Type B pancreatic cell (in vitro differentiated cells): ENCODE data around the gene TFIP11. TPM values are rescaled to one million over a fixed set of nuclear protein-coding genes. Genes with fewer than 3 reads are reported as not detected.

Experiments used
- DNase-seq: peaks from one replicate; pipeline ENCODE4 v3.0.0; 2021; ENCODE audit warnings: mixed read lengths; ENCODE audit not compliant: unreplicated experiment; ENCODE audit errors: extremely low spot score
- H3K27ac Mint-ChIP-seq: 2 replicates; pipeline ENCODE4 v1.8.0; 2021; ENCODE audit warnings: mild to moderate bottlenecking, mixed read lengths
- H3K27me3 Mint-ChIP-seq: 2 replicates; pipeline ENCODE4 v1.8.0; 2021; ENCODE audit warnings: mixed read lengths
- H3K36me3 Mint-ChIP-seq: 2 replicates; pipeline ENCODE4 v1.8.0; 2021; ENCODE audit warnings: mixed read lengths
- H3K4me1 Mint-ChIP-seq: one replicate; pipeline ENCODE4 v1.8.0; 2021; ENCODE audit warnings: mixed read lengths; ENCODE audit not compliant: unreplicated experiment
- H3K4me3 Mint-ChIP-seq: 2 replicates; pipeline ENCODE4 v1.8.0; 2021; ENCODE audit warnings: mild to moderate bottlenecking, mixed read lengths
- H3K9me3 Mint-ChIP-seq: 2 replicates; pipeline ENCODE4 v1.8.0; 2021; ENCODE audit warnings: mixed read lengths
- total RNA-seq: library from RNA; stranded (reverse); gene quantifications from 2 replicates; pipeline ENCODE4 v1.2.1, GENCODE V29; 2021; ENCODE audit warnings: low replicate concordance
- TF ChIP-seq, protein P1 (sequence below): fragments of 200-600 bp; sonication (generic); conservative IDR thresholded peaks from 2 replicates; pipeline ENCODE4 v1.5.0; 2021; ENCODE audit warnings: antibody characterized with exemption, mild to moderate bottlenecking

TFIP11 gene
- total RNA-seq, 1 donor from 2014 or later, result 32.7 TPM

DNA sequence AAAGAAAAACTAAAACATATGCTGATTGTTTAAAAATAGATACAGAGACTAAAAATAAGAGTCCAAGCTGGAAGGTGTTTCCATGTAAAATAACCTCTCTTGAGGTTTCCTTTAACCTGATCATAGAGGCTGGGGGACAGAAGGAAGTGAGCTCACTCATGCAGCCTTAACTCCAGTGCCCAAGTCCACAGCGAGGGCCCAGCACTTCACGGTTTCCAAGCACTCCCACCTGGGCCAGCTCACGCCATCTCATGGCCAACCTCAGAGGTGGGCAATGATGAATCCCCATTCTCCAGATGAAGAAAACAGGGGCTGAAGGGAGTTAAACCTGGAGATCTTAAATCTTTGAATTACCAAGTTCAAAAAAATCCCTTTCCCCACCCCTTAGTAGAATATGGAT lies 14.9 kb upstream of the TFIP11 start:
- Mint-ChIP-seq H3K4me1 (no peaks in the 10 kb centered on the region), H3K27me3 (no peaks in the 10 kb centered on the region)

DNA sequence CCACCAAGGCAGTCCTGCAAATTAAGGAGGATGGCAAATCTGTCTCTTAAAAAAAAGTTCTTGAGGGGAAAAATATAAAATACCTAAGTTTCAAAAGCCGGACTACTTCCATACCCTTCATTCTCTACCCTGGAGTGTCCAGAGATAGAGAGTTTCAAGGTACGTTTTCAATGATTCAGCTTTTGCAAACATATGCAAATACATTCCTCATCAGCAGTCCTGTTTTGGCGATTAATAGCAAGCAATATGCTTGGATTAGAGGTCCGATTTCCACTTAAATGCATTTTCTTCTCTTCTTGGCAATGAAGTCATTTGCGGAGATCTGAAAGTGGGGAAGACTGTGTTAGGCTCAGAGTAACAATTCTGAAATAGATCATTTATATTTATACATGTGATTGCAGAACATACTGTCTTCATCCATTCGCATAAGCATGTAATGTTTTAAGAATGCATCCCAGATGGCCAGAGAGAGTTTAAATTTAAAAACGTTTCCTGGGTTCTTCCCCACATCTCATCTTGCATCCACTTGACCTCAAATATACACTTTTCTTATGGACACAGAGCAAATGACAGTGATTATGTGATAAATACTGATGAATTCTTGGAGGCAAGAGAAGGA lies 13.8 kb upstream of the TFIP11 start:
- DNase-seq, result no peak
- TF ChIP-seq, protein P1, sequence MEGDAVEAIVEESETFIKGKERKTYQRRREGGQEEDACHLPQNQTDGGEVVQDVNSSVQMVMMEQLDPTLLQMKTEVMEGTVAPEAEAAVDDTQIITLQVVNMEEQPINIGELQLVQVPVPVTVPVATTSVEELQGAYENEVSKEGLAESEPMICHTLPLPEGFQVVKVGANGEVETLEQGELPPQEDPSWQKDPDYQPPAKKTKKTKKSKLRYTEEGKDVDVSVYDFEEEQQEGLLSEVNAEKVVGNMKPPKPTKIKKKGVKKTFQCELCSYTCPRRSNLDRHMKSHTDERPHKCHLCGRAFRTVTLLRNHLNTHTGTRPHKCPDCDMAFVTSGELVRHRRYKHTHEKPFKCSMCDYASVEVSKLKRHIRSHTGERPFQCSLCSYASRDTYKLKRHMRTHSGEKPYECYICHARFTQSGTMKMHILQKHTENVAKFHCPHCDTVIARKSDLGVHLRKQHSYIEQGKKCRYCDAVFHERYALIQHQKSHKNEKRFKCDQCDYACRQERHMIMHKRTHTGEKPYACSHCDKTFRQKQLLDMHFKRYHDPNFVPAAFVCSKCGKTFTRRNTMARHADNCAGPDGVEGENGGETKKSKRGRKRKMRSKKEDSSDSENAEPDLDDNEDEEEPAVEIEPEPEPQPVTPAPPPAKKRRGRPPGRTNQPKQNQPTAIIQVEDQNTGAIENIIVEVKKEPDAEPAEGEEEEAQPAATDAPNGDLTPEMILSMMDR, result no peak
- Mint-ChIP-seq H3K27ac (no peak overlapping the region), H3K9me3 (no peaks in the 10 kb centered on the region), H3K27me3 (no peaks in the 10 kb centered on the region), H3K4me1 (no peaks in the 10 kb centered on the region), H3K36me3 (no peaks in the 10 kb centered on the region), H3K4me3 (no peak overlapping the region)

More for the DNA sequence above, 14.9 kb upstream of the TFIP11 start:
- no peak for DNase-seq
- H3K36me3 Mint-ChIP-seq, result no peaks in the 10 kb centered on the region
- TF ChIP-seq, protein P1, result no peak
- no peak overlapping the region for H3K27ac Mint-ChIP-seq
- H3K4me3 Mint-ChIP-seq, result no peak overlapping the region
- no peaks in the 10 kb centered on the region for H3K9me3 Mint-ChIP-seq

DNA sequence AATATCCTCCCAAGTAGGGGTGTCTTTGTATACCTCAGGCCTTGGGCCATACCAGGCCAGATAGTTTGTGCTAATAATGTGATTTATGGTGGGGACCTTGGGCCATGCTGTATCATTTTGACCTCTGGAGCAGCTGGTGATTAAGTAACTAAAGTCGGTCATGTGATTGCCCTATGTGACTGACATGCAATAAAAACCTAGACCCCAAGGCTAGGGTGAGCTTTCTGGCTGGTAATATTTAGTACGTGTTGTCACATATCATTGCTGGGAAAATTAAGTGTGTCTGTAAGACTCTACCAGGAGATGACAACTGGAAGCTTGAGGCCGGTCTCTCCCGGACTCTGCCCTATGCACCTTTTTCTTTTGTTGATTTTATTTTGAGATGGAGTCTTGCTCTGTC lies 12.6 kb upstream of the TFIP11 start:
- no peaks in the 10 kb centered on the region for H3K4me1 Mint-ChIP-seq
- TF ChIP-seq, protein P1, result no peak
- no peaks in the 10 kb centered on the region for H3K27me3 Mint-ChIP-seq
- no peak overlapping the region for H3K27ac Mint-ChIP-seq
- H3K36me3 Mint-ChIP-seq, result no peaks in the 10 kb centered on the region
- no peak for DNase-seq
- no peaks in the 10 kb centered on the region for H3K9me3 Mint-ChIP-seq
- no peak overlapping the region for H3K4me3 Mint-ChIP-seq

DNA sequence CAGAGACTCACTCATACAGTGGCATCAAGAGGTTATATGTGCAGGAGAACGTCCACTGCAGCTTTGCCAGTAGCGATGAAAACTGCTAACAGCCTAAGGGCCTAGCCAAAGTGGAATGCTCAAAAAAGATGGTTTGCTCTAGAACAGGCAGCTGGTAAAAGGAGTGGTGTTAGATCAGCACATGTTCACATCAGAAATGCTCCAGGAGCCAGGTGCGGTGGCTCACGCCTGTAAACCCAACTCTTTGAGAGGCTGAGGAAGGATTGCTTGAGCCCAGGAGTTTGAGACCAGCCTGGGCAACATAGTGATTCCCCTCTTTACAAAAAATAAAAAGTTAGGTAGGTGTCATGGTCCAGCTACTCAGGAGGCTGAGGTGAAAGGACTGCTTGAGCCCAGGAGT lies 10.3 kb upstream of the TFIP11 start:
- H3K4me1 Mint-ChIP-seq, result no peaks in the 10 kb centered on the region
- H3K27me3 Mint-ChIP-seq, result no peaks in the 10 kb centered on the region
- H3K36me3 Mint-ChIP-seq, result no peaks in the 10 kb centered on the region
- no peak overlapping the region for H3K27ac Mint-ChIP-seq
- no peaks in the 10 kb centered on the region for H3K9me3 Mint-ChIP-seq
- H3K4me3 Mint-ChIP-seq, result no peak overlapping the region
- TF ChIP-seq, protein P1, result no peak
- DNase-seq, result no peak

DNA sequence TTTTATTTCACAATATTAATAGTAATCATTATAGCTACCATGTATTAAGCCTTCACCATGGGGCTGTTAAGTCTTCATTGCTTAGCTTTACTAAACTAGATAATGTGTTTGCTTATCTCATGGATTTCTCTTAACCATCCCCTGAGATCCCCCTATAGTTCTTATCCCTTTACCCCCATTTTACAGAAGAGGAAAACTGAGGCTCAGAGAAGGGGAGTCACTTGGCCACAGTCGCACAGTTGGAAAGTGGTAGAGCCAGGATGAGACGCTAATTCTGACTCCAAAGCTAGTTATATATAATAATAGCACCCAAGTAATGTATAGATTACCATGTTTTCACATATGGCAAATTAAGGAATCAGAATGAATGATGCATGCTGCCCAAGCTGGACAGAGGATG lies 9.7 kb upstream of the TFIP11 start:
- DNase-seq, result no peak
- Mint-ChIP-seq H3K4me3 (no peak overlapping the region), H3K27ac (no peak overlapping the region), H3K27me3 (no peaks in the 10 kb centered on the region), H3K36me3 (no peaks in the 10 kb centered on the region), H3K4me1 (no peaks in the 10 kb centered on the region), H3K9me3 (no peaks in the 10 kb centered on the region)
- TF ChIP-seq, protein P1, result no peak

DNA sequence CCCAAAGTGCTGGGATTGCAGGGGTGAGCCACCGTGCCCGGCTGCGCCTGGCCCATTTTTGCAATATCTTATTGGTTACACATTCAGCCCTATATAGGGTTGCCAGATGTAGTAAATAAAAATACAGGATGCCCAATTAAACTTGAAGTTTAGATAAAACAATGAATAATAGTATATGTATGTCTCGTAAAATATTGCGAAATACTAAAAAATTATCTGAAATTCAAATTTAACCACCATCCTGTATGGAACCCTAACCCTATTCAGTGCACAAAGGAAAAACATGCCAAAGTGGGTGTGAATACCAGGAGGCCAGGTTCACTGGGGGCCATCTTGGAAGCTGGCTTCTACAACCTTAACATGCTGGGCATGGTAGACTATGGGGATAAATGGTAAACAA lies 5.2 kb upstream of the TFIP11 start:
- no peaks in the 10 kb centered on the region for H3K36me3 Mint-ChIP-seq
- TF ChIP-seq, protein P1, result no peak

More for the DNA sequence above, 5.2 kb upstream of the TFIP11 start:
- no peak overlapping the region for H3K4me3 Mint-ChIP-seq
- no peak overlapping the region for H3K27ac Mint-ChIP-seq
- peaks cover 17% of the 10 kb centered on the region for H3K4me1 Mint-ChIP-seq
- no peak for DNase-seq
- H3K9me3 Mint-ChIP-seq, result no peaks in the 10 kb centered on the region
- no peaks in the 10 kb centered on the region for H3K27me3 Mint-ChIP-seq
